H1 (cell line): Measurements from ENCODE around the gene KCNQ1. TPM values are rescaled to one million over a fixed set of nuclear protein-coding genes. Genes with fewer than 3 reads are reported as not detected.
A peak's percentile ranks its signal among the peaks of the same experiment; 100 is the strongest.

Source experiments
- CBX5 ChIP-seq: fragments of 300-800, 300-1000 bp; sonication (generic); IDR thresholded peaks from 2 replicates; pipeline ENCODE4 v1.7.1; 2016; ENCODE audit warnings: antibody characterized with exemption, low read length, low read depth
- CHD1 ChIP-seq: IDR thresholded peaks from 2 replicates; pipeline ENCODE4 v1.6.1; 2012; ENCODE audit warnings: low read depth, low read length, improper control_type of control experiment
- CHD7 ChIP-seq: fragments of 300-600 bp; sonication (generic); IDR thresholded peaks from 2 replicates; pipeline ENCODE4 v1.7.1; 2012; ENCODE audit warnings: low read length, moderate library complexity, mild to moderate bottlenecking, inconsistent platforms; ENCODE audit not compliant: insufficient replicate concordance
- EZH2 ChIP-seq: fragments of 200-600 bp; sonication (generic); IDR thresholded peaks from 2 replicates; pipeline ENCODE4 v1.7.1; 2012; ENCODE audit warnings: low read depth, mild to moderate bottlenecking, moderate library complexity, low read length, inconsistent platforms; ENCODE audit not compliant: severe bottlenecking
- POLR2A ChIP-seq, 2 experiments: IDR thresholded peaks; 1 replicate in 1 of 2; 2 replicates in 1 of 2; pipeline ENCODE4 v1.6.1; 2011; ENCODE audit warnings: low read depth in 2 of 2, low read length in 2 of 2, mild to moderate bottlenecking in 2 of 2; ENCODE audit errors: control extremely low read depth in 1 of 2
- SIRT6 ChIP-seq: IDR thresholded peaks from one replicate; pipeline ENCODE4 v1.7.1; 2012; ENCODE audit warnings: low read length, inconsistent platforms
- SP1 ChIP-seq: IDR thresholded peaks from 2 replicates; pipeline ENCODE4 v1.6.1; 2011; ENCODE audit warnings: low read depth, low read length
- TAF1 ChIP-seq: IDR thresholded peaks from 2 replicates; pipeline ENCODE4 v1.6.1; 2011; ENCODE audit warnings: mild to moderate bottlenecking, low read depth, low read length
- TAF7 ChIP-seq: optimal IDR thresholded peaks from 2 replicates; pipeline ENCODE3; 2011; ENCODE audit warnings: low read depth, mild to moderate bottlenecking, inconsistent platforms, low read length, moderate library complexity, borderline replicate concordance
- TCF12 ChIP-seq: IDR thresholded peaks from 2 replicates; pipeline ENCODE4 v1.6.1; 2011; ENCODE audit warnings: low read depth, mild to moderate bottlenecking, low read length
- ZNF274 ChIP-seq: IDR thresholded peaks from 2 replicates; pipeline ENCODE4 v1.7.0; 2012; ENCODE audit warnings: low read length, borderline replicate concordance; ENCODE audit errors: extremely low read depth
- polyA plus RNA-seq, 7 experiments: library from polyadenylated mRNA; depleted of rRNA in 3 of 7; stranded (reverse) in 5 of 7; unstranded in 2 of 7; fragments of >200 nt in 5 of 7; fragments of 200-250 nt in 2 of 7; gene quantifications; 1 replicate in 5 of 7; 2 replicates in 1 of 7; 4 replicates in 1 of 7; pipeline versions ENCODE4 v1.2.1 to v1.2.3, GENCODE V29; 2011 to 2013; ENCODE audit warnings: missing spikeins in 2 of 7, mixed read lengths in 2 of 7
- total RNA-seq: library from RNA; stranded (reverse); fragmentation: NEBNext Ultra II Directional; extraction: Animal tissue kit (Norgen Biotek cat#: 25700); gene quantifications from 2 replicates; pipeline ENCODE4 v1.2.1, GENCODE V29; 2021

KCNQ1 gene
- total and polyA plus RNA-seq, 2 of the 8 experiments (the other 6 are each of a cell fraction or from before 2014, with no cell fraction given), result 1.9 to 2.0 TPM

DNA sequence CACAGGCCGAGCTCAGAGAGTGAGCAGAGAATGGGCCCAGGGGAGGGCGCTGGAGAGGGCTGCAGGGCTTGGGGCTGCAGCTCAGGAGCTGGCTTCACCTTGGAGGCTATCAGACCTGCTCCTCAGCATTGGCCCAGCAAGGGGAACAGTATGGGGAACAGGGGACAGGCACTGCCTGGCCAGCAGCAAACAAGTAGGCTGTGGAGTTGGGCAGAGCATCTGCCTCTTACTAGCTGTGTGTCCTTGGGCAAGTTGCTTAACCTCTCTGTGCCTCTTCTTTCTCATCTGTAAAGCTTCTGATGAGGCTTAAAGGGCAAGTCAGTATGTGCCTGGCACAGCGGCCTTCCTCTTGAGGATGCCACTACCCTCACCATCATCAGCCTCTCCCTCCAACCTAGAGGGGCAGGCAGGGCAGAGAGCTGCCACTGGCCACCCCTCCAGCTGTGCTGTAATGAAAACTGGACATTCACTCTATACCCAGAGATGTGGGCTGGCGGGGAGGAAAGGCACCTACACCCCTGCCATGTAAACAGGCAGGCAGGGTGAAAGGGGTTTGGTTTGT lies 448.2 kb downstream of the KCNQ1 start (continued):
- TF ChIP-seq CHD7 (no peak), POLR2A (IDR thresholded peaks at IDR 0.05; ENCODE audit: control extremely low read depth in 1 of 2, low read depth in 2 of 2, low read length in 2 of 2) (no peak; a peak in 1 of 3 replicates), SIRT6 (no peak), SP1 (no peak), CBX5 (no peak), TAF1 (no peak; the same call in 1 of the 2 replicates), EZH2 (no peak), ZNF274 (no peak), CHD1 (no peak), TAF7 (peak; percentile 13), TCF12 (no peak)
